Breast epithelium (tissue), 4 donors: ENCODE measurements around the gene SCART1. TPM values are rescaled to one million over a fixed set of nuclear protein-coding genes. Genes with fewer than 3 reads are reported as not detected.

Source experiments
- DNase-seq, 2 donors: peaks; one replicate each; pipeline ENCODE4 v3.0.0-alpha.2; 2019; ENCODE audit warnings: low spot score in 2 of 2
- H3K27ac ChIP-seq, 2 donors: fragments of 200-600 bp; sonication (generic) in 1 of 2; one replicate each; pipeline ENCODE4 v1.5.1; 2016 to 2019; ENCODE audit warnings: mild to moderate bottlenecking in 1 of 2
- H3K27me3 ChIP-seq, 2 donors: fragments of 200-600 bp; sonication (generic) in 1 of 2; one replicate each; pipeline versions ENCODE4 v1.5.1 to v1.6.0; 2017 to 2019; ENCODE audit warnings: control low read depth in 1 of 2, mild to moderate bottlenecking in 1 of 2
- H3K36me3 ChIP-seq: fragments of 200-600 bp; one replicate; pipeline ENCODE4 v1.5.1; 2019
- H3K4me1 ChIP-seq, 2 donors: fragments of 200-600 bp; sonication (generic); one replicate each; pipeline ENCODE4 v1.5.1; 2016 to 2019; ENCODE audit warnings: control low read depth in 1 of 2
- H3K4me3 ChIP-seq, 3 donors: fragments of 200-600 bp; sonication (generic); 1 replicate in 2 of 3; 2 replicates in 1 of 3; pipeline ENCODE4 v1.5.1; 2016 to 2019; ENCODE audit warnings: mild to moderate bottlenecking in 3 of 3, moderate library complexity in 2 of 3
- H3K9me3 ChIP-seq, 2 donors: fragments of 200-600 bp; sonication (generic) in 1 of 2; one replicate each; pipeline ENCODE4 v1.5.1; 2016 to 2019; ENCODE audit warnings: control low read depth in 1 of 2
- POLR2A ChIP-seq: fragments of 450-650 bp; IDR thresholded peaks from one replicate; pipeline ENCODE4 v1.6.1; 2016; ENCODE audit warnings: antibody characterized with exemption, mild to moderate bottlenecking, moderate library complexity
- POLR2AphosphoS5 ChIP-seq, 3 donors: sonication (generic); formaldehyde crosslinking; IDR thresholded peaks; one replicate each; pipeline ENCODE4 v1.6.1; 2017; ENCODE audit warnings: antibody characterized with exemption in 3 of 3
- intact Hi-C: fragments of 100-400 bp; cut with DNase I; formaldehyde crosslinking; loops from one replicate; pipeline ENCODE4 v1.15.1; 2023; ENCODE audit warnings: low total_unique reads
- total RNA-seq, 3 donors: library from RNA; depleted of rRNA; stranded (reverse); fragments of >200 nt; gene quantifications; one replicate each; pipeline ENCODE4 v1.1.0, GENCODE V29; 2016
- TF ChIP-seq, protein P1 (sequence below), 3 donors: fragments of 450-650 bp; IDR thresholded peaks; one replicate each; pipeline ENCODE4 v1.5.1; 2016 to 2017; ENCODE audit warnings: antibody characterized with exemption in 3 of 3, mild to moderate bottlenecking in 3 of 3, moderate library complexity in 3 of 3

The SCART1 gene
- total RNA-seq, result 1 to 10 TPM; 1.4 to 3.7 (median 2.9) TPM

DNA sequence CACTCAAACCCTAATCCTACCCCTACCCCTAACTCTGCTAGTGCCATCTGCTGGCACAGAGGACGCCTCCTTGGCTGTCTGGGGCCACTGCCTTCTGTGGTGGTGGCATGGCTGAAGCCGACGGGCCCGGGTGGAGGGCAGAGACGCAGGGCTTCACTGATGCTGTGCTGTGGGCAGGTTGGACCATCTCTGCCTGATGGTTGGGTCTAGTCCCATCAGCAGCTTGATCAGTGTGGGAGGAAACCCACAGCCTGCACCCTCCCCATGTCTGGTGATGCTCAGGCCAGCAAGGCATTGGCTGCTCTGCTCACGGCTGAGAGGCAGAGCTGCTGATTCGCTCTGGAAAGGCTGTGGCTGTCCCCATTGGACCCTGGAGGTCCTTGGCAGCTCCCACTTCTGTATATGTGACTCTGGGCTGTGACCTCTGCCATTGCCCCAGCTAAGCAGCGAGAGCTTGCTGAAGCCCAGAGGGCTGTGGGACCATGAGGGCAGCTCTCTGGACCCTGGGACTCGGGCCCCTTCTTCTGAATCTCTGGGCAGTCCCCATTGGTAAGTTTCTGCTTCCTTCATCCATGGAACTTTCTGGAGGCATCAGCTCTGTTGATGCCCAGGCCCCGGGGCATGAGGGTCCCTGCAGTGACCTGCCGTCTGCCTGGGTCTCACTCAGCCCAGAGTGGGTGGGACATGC, at the start of gene SCART1:
Gene SCART1, plus strand, starts transcription at position 430 of the 688 bp plus-strand sequence. Its CDS starts 53 bp downstream, at position 483.
- intact Hi-C loops, result no loop called here
- H3K27ac ChIP-seq, result no peak within 1 kb of the TSS

DNA sequence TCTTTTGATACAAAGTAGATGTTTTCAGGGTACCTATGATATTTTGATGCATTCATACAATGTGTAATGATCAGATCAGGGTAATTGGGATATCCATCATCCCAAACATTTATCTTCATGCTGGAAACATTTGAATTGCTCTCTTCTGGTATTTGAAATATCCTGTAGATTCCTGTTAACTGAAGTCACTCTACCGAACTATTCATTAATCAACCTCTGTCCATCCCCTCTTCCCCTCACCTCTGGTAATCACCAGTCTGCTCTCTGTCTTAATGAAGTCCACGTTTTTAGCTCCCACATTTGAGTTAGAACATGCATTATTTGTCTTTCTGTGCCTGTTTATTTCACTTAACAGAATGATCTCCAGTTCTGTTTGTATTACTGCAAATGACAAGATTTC, 48.5 kb upstream of the SCART1 start:
- no peaks in the 10 kb centered on the region for H3K4me1 ChIP-seq
- no peak for TF ChIP-seq POLR2AphosphoS5 (IDR thresholded peaks at IDR 0.05)
- TF ChIP-seq, protein P1, sequence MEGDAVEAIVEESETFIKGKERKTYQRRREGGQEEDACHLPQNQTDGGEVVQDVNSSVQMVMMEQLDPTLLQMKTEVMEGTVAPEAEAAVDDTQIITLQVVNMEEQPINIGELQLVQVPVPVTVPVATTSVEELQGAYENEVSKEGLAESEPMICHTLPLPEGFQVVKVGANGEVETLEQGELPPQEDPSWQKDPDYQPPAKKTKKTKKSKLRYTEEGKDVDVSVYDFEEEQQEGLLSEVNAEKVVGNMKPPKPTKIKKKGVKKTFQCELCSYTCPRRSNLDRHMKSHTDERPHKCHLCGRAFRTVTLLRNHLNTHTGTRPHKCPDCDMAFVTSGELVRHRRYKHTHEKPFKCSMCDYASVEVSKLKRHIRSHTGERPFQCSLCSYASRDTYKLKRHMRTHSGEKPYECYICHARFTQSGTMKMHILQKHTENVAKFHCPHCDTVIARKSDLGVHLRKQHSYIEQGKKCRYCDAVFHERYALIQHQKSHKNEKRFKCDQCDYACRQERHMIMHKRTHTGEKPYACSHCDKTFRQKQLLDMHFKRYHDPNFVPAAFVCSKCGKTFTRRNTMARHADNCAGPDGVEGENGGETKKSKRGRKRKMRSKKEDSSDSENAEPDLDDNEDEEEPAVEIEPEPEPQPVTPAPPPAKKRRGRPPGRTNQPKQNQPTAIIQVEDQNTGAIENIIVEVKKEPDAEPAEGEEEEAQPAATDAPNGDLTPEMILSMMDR (IDR thresholded peaks at IDR 0.05), result no peak
- no peak for TF ChIP-seq POLR2A
- H3K27ac ChIP-seq, result no peak overlapping the region
- H3K36me3 ChIP-seq, result no peaks in the 10 kb centered on the region
- intact Hi-C loops, result no loop called here
- no peaks in the 10 kb centered on the region for H3K27me3 ChIP-seq
- no peak for DNase-seq
- H3K4me3 ChIP-seq, result no peak overlapping the region
- H3K9me3 ChIP-seq, result no peaks in the 10 kb centered on the region

More for the DNA sequence above, at the start of gene SCART1:
- TF ChIP-seq, protein P1 (IDR thresholded peaks at IDR 0.05), result no peak
- no peak for TF ChIP-seq POLR2AphosphoS5 (IDR thresholded peaks at IDR 0.05)
- TF ChIP-seq POLR2A, result no peak
- Histone ChIP-seq H3K4me1 (no peaks in the 10 kb centered on the region), H3K4me3 (no peak within 1 kb of the TSS), H3K36me3 (no peaks in the 10 kb centered on the region), H3K27me3 (no peaks in the 10 kb centered on the region), H3K9me3 (peaks cover 4 to 9% of the 10 kb centered on the region in 2 donors)
- DNase-seq, result peak in 1 of 2 donors; percentile 35

DNA sequence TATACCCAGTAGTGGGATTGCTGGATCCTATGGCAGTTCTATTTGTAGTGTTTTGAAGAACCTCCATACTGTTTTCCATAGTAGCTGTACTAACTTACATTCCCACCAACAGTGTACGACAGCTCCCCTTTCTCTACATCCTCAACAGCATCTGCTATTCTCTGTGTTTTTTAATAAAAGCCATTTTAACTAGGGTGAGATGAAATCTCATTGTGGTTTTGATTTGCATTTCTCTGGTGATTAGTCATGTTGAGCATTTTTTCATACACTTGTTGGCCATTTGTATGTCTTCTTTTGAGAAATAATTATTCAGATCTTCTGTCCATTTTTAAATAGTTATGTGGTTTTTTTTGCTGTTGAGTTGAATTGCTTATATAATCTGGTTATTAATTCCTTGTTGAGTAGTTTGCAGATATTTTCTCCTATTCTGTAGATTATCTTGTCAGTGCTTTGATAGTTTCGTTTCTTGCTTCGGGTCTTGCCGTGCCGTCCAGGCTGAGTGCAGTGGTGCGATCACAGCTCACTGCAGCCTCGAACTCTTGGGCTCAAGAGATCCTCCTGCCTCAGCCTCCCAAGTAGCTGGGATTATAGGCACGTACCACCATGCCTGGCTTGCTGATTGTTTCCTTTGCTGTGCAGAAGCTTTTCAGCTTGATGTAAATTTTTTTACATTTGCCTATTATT, 47.8 kb upstream of the SCART1 start:
- Histone ChIP-seq H3K4me3 (no peak overlapping the region), H3K27me3 (no peaks in the 10 kb centered on the region), H3K27ac (no peak overlapping the region), H3K9me3 (peaks cover 0 to 2% of the 10 kb centered on the region in 2 donors), H3K4me1 (no peaks in the 10 kb centered on the region), H3K36me3 (no peaks in the 10 kb centered on the region)
- TF ChIP-seq POLR2AphosphoS5 (IDR thresholded peaks at IDR 0.05) (no peak), POLR2A (no peak)
- TF ChIP-seq, protein P1 (IDR thresholded peaks at IDR 0.05), result no peak
- DNase-seq, result no peak
- intact Hi-C loops, result no loop called here

DNA sequence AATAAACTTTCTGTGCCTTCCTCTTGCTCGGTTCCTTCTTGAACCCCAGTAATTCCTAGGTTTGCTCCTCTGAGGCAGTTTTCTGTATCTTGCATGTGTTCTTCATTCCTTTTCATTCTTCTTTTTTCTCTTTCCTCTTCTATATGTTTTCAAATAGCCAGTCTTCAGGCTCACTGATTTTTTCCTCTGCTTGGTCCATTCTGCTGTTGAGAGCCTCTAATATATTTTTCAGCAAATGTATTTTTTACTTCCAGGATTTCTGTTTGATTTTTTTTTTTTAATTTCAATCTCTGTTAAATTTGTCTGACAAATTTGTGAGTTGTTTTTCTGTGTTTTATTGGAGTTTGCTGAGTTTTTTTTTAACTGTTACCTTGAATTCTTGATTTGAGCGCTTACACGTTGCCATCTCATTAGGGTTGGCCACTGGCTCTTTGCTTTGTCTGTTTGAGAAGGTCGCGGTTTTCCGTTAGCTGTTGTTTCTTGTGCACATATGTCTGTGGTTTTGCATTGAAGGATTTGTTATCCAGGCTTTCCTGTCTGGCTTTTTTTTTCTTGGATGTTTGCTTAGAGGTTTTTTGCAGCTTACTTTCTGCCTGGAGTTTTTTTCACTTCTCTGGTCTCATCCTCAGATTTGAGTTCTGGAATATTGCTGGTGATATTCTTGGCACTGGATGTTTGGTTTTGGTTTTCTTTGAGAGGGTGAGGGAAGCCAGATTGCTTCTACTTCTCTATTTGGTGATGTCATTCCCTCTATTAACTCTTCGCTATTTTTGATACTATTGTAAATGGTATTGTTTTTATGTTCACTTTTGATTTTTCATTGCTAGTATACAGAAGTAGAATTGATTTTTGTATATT, 42.0 kb upstream of the SCART1 start:
- Histone ChIP-seq H3K27me3 (no peaks in the 10 kb centered on the region), H3K36me3 (no peaks in the 10 kb centered on the region), H3K27ac (no peak overlapping the region), H3K4me3 (no peak overlapping the region), H3K4me1 (no peaks in the 10 kb centered on the region), H3K9me3 (peaks cover 13 to 16% of the 10 kb centered on the region in 2 donors)
- intact Hi-C loops, result no loop called here
- peak in 1 of 2 donors; percentile 8 for DNase-seq
- TF ChIP-seq POLR2AphosphoS5 (IDR thresholded peaks at IDR 0.05), result no peak
- TF ChIP-seq, protein P1 (IDR thresholded peaks at IDR 0.05), result no peak
- TF ChIP-seq POLR2A, result no peak
